ENCODE results near the gene THAP11. TPM values are rescaled to one million over a fixed set of nuclear protein-coding genes. Genes with fewer than 3 reads are reported as not detected.

Gene THAP11
- total and polyA plus RNA-seq, 2 of the 13 experiments (the other 11 are each of a cell fraction or from before 2014, with no cell fraction given) = 44.2 to 53.4 TPM

DNA sequence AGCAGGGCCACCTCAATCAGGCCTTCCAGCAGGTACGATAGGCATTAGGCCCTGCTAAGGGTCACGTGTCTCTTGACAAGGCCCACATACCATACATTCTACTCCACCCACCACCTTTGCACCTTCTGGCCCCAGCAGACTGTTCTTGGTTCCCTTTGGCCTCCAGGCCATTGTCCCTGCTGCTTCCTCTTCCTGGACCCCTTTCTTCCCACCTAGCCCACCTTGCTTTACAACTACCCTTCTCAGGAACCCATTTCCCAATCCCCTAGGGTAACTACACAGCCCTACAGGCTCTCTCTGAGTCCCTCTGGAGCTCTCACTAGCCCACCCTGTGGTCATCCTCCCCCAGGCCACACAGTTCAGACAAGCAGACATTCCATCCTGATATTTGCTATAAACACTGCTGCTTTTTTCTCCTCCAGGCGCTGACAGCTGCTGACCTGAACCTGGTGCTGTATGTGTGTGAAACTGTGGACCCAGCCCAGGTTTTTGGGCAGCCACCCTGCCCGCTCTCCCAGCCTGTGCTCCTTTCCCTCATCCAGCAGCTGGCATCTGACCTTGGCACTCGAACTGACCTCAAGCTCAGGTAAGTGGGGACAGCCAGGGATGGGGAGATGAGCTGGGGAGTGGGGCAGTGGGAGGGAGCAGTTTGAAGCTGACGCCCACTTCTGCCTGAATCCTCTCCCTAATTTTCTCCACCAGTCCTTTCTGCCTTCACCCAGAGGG lies 41.2 kb downstream of the THAP11 start (continued):
- TF ChIP-seq, protein P1, sequence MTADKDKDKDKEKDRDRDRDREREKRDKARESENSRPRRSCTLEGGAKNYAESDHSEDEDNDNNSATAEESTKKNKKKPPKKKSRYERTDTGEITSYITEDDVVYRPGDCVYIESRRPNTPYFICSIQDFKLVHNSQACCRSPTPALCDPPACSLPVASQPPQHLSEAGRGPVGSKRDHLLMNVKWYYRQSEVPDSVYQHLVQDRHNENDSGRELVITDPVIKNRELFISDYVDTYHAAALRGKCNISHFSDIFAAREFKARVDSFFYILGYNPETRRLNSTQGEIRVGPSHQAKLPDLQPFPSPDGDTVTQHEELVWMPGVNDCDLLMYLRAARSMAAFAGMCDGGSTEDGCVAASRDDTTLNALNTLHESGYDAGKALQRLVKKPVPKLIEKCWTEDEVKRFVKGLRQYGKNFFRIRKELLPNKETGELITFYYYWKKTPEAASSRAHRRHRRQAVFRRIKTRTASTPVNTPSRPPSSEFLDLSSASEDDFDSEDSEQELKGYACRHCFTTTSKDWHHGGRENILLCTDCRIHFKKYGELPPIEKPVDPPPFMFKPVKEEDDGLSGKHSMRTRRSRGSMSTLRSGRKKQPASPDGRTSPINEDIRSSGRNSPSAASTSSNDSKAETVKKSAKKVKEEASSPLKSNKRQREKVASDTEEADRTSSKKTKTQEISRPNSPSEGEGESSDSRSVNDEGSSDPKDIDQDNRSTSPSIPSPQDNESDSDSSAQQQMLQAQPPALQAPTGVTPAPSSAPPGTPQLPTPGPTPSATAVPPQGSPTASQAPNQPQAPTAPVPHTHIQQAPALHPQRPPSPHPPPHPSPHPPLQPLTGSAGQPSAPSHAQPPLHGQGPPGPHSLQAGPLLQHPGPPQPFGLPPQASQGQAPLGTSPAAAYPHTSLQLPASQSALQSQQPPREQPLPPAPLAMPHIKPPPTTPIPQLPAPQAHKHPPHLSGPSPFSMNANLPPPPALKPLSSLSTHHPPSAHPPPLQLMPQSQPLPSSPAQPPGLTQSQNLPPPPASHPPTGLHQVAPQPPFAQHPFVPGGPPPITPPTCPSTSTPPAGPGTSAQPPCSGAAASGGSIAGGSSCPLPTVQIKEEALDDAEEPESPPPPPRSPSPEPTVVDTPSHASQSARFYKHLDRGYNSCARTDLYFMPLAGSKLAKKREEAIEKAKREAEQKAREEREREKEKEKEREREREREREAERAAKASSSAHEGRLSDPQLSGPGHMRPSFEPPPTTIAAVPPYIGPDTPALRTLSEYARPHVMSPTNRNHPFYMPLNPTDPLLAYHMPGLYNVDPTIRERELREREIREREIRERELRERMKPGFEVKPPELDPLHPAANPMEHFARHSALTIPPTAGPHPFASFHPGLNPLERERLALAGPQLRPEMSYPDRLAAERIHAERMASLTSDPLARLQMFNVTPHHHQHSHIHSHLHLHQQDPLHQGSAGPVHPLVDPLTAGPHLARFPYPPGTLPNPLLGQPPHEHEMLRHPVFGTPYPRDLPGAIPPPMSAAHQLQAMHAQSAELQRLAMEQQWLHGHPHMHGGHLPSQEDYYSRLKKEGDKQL (CRISPR knock-in tag; IDR thresholded peaks at IDR 0.05; ENCODE audit: low read depth) = no peak
- TF ChIP-seq, protein P2, sequence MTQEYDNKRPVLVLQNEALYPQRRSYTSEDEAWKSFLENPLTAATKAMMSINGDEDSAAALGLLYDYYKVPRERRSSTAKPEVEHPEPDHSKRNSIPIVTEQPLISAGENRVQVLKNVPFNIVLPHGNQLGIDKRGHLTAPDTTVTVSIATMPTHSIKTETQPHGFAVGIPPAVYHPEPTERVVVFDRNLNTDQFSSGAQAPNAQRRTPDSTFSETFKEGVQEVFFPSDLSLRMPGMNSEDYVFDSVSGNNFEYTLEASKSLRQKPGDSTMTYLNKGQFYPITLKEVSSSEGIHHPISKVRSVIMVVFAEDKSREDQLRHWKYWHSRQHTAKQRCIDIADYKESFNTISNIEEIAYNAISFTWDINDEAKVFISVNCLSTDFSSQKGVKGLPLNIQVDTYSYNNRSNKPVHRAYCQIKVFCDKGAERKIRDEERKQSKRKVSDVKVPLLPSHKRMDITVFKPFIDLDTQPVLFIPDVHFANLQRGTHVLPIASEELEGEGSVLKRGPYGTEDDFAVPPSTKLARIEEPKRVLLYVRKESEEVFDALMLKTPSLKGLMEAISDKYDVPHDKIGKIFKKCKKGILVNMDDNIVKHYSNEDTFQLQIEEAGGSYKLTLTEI (CRISPR knock-in tag; conservative IDR thresholded peaks at IDR 0.05) = no peak
- TF ChIP-seq HNF4A (CRISPR knock-in tag; IDR thresholded peaks at IDR 0.05) = 0 out of 2 replicates have a peak, but pooled peaks have one; percentile 8
- TF ChIP-seq MZF1 (CRISPR knock-in tag; IDR thresholded peaks at IDR 0.05; ENCODE audit: borderline replicate concordance) = 0 out of 2 replicates have a peak, but pooled peaks have one; percentile 17
- no peak for TF ChIP-seq ZNF331 (CRISPR knock-in tag; IDR thresholded peaks at IDR 0.05)
- TF ChIP-seq ZNF850 (CRISPR knock-in tag; conservative IDR thresholded peaks at IDR 0.05) = no peak
- TF ChIP-seq, protein P3, sequence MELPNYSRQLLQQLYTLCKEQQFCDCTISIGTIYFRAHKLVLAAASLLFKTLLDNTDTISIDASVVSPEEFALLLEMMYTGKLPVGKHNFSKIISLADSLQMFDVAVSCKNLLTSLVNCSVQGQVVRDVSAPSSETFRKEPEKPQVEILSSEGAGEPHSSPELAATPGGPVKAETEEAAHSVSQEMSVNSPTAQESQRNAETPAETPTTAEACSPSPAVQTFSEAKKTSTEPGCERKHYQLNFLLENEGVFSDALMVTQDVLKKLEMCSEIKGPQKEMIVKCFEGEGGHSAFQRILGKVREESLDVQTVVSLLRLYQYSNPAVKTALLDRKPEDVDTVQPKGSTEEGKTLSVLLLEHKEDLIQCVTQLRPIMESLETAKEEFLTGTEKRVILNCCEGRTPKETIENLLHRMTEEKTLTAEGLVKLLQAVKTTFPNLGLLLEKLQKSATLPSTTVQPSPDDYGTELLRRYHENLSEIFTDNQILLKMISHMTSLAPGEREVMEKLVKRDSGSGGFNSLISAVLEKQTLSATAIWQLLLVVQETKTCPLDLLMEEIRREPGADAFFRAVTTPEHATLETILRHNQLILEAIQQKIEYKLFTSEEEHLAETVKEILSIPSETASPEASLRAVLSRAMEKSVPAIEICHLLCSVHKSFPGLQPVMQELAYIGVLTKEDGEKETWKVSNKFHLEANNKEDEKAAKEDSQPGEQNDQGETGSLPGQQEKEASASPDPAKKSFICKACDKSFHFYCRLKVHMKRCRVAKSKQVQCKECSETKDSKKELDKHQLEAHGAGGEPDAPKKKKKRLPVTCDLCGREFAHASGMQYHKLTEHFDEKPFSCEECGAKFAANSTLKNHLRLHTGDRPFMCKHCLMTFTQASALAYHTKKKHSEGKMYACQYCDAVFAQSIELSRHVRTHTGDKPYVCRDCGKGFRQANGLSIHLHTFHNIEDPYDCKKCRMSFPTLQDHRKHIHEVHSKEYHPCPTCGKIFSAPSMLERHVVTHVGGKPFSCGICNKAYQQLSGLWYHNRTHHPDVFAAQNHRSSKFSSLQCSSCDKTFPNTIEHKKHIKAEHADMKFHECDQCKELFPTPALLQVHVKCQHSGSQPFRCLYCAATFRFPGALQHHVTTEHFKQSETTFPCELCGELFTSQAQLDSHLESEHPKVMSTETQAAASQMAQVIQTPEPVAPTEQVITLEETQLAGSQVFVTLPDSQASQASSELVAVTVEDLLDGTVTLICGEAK (IDR thresholded peaks at IDR 0.05) = no peak
- TF ChIP-seq, protein P3 (CRISPR knock-in tag; IDR thresholded peaks at IDR 0.05) = no peak
- TF ChIP-seq SMAD3 (CRISPR knock-in tag; IDR thresholded peaks at IDR 0.05) = no peak
- peak; percentile 47; the same call in 1 of the 2 replicates for TF ChIP-seq SP5 (CRISPR knock-in tag; IDR thresholded peaks at IDR 0.05; ENCODE audit: borderline replicate concordance, low read depth)
- TF ChIP-seq FOXM1 (CRISPR knock-in tag; IDR thresholded peaks at IDR 0.05) = no peak
- TF ChIP-seq SAP130 (CRISPR knock-in tag; IDR thresholded peaks at IDR 0.05; ENCODE audit: low read depth) = 0 out of 2 replicates have a peak, but pooled peaks have one; percentile 5
- 0 out of 2 replicates have a peak, but pooled peaks have one; percentile 69 for TF ChIP-seq ZNF567 (CRISPR knock-in tag; IDR thresholded peaks at IDR 0.05; ENCODE audit: borderline replicate concordance)

Measured in HepG2 (cell line).